ENCODE results near the gene PRC1.
A peak's percentile ranks its signal among the peaks of the same experiment; 100 is the strongest.

PRC1 gene

DNA sequence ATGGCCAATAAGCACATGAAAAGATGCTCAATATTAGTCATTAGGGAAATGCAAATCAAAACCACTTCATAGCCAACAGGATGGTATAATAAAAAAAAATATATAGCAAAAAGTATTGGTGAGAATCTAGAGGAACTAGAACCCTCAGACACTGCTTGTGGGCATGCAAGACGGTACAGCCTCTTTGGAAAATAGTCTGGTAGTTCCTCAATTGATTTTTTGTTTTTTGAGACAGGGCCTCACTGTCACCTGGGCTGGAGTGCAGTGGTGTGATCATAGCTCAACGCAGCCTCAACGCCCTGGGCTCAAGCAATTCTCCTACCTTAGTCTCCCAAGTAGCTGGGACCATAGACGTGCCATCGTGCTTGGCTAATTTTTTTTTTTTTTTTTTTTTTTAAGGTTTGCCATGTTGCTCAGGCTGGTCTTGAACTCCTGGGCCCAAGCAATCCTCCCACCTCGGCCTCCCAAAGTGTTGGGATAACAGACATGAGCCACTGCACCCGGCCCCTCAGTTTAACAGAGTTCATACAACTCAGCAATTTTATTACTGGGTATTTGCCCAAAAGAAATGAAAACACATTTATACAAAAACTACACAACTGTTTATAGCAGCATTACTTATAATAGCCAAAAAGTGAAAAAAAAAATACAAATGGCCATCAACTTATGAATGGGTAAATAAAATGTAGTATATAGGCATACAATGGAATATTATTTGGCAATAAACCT is 5.1 kb downstream of the PRC1 start:
- DNase-seq: no peak

DNA sequence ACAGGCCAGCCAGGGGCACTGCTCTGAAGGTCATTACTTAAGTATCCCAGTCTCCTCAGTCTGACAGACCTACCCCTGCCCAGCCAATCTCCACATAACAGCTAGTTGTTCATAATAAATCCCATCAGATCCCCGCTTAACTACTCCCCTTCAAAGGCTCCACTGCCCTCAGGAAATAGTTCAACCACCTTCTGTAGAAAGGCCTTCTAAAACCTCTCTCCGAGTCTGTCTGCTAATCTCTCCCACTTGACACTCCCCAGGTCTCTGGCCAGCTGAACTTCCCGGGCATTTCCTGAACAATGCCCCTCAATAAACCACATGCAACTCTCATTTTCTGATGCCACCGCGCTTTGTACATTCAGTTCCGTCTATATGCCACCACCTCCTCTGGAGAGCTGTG is 6.0 kb downstream of the PRC1 start:
- no peak for DNase-seq

DNA sequence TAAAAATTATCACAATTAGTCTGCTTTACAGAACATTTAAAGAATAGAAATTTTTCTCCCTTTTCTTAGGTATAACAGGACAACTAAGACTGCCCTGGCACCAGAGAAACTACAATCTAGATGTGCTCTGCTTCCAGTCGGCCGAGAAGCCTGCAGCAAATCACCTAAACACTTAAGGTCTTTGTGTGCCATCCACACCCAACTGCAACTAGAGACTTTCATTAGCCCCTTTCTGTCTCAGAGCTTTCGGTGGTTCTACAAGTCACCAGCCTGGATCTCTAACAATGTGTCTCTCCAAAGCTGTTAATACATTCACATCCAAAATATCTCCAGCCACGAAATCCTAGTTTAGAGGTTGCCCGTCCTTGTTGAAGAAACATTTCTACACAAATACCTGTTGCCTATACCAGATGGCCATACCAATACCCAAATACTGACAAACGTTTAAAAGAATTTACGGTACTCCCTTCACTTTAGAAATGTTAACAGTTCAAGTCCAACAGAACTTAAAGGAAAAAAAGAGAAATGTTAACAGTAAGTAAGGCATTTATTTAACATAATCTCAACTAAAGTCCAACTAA is 6.7 kb downstream of the PRC1 start:
- no peak for DNase-seq

DNA sequence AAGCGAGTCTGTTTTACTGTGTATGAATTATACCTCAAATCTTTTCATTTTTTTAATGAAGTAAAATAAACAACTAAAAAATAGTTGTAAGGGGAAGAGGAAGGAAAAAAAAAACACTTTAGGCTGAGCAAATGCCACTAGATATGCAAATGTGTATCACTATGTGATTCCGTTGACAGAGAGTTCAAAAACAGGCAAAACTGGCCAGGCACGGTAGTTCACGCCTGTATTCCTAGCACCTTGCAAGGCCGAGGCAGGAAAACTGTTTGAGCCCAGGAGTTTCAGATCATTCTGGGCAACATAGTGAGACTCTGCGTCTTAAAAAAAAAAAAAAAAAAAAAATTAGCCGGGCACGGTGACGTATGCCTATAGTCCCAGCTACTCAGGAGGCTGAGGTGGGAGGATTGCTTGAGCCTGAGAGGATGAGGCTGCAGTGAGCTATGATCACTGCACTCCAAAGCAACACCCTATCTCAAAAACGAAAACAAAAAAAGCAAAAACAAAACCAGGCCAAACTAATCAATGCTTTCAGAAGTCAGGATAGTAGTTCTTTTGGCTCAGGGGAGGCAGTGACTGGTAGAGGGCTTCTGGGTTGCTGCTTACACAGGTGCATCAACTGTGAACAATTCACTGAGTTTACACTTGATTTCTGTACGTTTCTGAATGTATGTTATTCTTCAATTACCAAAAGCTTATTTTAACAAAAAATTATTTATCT is 7.4 kb downstream of the PRC1 start:
- no peak for DNase-seq

DNA sequence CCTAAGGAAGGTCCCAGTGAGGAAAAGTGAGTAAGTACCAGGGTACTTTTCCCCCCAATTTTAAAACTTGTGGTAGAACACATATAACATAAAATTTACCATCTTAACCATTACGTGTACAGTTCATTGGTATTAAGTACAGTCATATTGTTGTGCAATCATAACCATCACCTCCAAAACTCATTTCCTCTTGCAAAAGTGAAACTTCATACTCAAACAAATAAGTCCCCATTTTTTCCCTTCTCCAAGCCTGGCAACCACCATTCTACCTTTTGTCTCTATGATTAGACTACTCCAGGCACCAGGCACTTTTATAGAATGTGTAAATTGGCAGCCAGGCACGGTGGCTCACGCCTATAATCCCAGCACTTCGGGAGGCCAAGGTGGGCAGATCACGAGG is 12.2 kb downstream of the PRC1 start:
- DNase-seq: no peak

DNA sequence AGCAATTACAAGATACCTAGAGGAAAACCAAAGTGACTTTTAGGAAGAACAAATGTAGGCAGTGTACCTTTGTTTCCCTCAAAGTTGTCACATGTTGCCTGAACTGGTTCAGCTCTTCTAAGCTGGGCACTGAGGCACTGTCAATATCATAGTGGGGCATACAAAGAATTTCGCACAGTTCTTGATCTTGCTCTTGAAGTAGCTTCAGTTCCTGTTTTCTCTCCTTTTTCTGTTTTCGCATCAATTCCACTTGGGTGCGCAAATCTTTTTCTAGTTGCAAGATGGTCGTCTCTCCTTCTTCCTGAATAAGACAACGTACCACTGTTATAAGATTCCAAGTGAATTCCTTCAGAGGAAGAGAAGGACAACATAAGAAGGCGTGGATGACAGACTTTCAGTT is 12.7 kb downstream of the PRC1 start:
- DNase-seq: no peak

DNA sequence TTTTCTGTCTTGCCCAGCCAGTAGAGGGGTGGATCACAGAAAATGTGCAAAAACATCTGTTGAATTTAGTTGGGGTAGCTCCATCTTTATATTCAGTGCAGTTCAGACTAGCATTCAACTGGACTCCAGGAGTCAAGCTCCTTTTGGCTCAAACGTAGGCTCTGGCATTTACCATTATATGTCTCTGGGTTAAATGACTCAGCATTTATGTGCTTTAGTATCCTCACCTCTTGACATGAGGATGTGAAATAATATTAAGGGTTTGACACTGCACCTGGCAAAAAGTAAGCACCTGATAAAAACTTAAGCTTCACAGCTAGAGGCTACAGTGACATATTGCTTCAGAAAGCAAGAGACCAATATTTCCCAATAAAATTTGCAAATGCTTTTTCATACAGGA is 14.8 kb downstream of the PRC1 start:
- DNase-seq: no peak

DNA sequence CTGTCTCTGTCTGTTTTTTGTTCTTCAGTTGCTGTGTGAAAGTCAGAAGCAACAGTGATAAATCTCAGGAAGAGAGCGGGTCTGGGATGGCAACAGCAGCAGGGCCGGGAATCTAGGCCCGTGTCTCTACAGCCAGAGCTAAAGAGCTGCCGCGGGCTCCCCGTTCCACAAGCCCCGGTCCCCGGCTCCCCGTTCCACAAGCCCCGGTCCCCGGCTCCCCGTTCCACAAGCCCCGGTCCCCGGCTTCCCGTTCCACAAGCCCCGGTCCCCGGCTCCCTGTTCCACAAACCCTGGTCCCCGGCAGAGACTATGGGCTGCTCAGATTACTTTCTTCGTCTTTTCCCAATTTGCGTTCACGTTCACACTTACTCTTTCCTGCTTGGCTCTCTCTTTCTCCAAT is 20.1 kb downstream of the PRC1 start:
- DNase-seq: no peak

DNA sequence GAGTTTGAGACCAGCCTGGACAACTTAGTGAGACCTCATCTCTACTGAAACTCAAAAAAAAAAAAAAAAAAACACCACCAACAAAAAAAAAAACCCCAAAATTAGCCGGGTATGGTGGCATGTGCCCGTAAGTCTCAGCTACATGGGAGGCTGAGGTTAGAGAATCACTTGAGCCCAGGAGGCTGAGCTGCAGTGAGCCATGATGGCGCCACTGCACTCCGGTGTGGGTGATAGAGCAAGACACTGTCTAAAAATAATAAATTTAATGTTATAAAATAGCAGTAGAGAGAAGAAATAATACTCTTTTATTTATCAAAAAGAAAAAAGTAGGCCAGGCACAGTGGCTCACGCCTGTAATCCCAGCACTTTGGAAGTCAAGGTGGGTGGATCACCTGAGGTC is 22.2 kb downstream of the PRC1 start:
- no peak for DNase-seq

DNA sequence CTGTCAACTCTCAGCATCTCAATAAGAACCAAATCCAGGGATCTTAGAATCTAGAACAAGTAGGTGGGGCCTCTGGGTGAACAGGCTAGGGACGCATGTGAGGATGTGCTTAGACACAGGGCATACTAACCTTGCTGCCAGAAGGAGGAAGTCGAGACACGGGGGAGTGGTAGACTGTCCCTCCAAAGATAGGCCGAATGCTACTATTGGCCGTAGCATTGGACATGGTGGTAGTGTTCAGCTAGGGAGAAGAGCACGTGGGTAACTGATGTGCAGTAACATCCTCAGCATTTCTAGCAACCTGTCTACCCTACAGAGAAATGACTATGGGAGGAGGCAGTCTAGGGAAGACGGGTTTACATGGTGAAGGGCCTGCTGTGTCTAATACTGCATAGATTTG is 24.1 kb downstream of the PRC1 start:
- no peak for DNase-seq

DNA sequence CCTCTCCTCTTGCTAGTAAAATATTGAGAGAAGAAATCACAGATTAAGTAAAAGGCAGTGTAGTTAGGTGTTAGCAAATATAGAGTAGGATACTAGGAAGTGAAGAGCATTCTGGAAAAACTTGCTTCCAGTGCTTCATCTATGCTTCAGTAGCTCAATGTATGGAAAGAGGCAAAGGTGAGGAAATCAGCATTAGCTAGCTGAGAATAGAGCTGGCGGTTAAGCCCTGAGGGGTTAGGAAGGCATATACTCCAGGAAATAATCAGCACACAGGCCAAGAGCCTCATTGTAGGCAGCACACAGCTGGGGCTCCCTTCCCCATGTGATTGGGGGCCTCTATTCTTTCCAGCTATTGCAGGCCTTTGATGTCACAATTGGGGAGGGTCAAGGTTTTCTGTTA is 25.9 kb downstream of the PRC1 start:
- DNase-seq: no peak

DNA sequence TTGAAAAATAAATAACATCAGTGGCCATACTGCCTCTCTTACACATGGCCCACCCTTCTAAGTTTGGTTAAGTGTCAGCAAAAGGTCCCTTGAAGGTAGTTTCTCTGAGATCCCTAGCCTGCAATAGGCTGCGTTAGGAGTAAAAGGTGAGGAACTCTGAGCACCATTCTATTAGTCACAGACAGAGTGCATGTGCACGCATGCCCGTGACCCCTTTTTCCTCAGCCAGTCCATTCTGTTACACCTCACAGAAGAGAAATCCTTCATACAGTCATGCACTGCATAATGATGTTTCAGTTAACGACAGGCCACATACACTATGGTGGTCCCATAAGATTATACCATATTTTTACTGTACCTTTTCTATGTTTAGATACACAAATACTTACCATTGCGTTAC is 27.1 kb downstream of the PRC1 start:
- no peak for DNase-seq

DNA sequence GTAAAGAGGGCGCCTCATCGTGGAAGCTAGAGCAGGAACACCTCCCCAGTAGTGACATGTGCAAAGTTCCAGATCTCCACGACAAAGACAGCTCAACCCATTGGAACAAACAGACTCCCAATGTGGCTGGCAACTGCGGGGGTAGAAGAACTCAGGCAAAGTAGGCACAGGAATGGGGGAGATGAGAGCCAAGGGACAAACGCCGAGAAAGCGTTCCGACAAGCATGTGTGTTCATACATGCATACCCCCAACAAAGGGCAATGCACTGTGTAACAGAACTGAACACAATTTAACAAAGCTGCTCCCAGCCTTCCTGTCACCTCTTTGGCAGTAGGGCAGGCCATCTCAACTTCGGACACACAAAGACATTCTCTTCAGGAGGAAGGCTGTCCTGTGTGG is 28.1 kb downstream of the PRC1 start:
- DNase-seq: no peak

DNA sequence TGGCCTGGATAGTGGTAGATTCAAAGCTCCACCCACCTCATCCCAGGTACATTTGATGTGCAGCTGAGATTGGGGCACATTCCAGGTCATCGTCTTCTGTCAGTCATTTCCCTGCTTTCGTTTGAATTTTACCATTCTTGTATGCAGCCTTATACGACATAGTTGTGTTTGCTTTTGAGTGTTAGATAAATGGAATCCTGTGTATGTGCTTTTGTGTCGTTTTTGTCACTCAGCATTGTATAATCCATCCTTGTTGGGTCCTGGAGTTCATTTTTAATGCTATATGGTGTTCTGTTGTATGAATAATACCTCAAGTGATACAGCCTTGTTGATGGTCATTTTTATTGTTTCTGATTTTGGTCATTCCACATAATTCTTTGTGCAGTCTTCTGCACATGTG is 32.3 kb downstream of the PRC1 start:
- DNase-seq: no peak

DNA sequence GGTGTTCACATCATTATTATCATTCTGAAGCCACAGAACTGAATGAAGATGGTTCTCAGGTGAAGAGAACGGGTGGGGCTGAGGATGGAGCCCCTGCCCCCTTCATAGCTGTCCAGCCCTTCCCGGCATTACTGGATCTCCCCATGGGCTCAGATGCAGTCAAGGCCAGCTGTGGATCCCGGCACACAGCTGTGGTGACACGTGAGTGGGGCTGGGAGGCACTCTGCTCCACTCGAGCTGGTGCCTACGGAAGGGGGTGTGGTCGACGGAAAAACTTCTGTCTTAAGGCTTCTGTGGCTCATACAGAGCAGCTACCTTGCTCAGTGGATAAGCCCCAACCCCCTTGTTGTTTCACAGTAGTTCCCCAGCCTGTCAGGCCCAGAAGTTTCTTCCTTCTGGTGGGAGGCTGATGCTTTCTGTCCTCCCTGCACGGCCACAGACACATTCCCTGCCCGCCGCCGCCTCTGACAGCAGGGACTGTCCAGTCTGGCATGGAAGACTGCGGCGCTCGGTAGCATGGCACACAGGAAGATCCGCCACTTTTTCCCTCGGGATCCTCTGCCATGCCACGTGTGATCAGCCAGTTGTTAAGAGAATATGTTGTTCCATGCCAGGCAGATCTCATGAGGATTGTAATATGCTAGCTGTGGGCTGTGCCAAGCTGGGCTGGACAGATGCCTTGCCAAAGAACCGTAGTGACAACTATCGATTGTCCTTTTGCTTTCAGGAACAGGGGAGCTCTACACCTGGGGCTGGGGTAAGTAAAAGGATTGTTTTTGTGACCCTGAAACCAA is 33.8 kb downstream of the PRC1 start:
- no peak for DNase-seq

DNA sequence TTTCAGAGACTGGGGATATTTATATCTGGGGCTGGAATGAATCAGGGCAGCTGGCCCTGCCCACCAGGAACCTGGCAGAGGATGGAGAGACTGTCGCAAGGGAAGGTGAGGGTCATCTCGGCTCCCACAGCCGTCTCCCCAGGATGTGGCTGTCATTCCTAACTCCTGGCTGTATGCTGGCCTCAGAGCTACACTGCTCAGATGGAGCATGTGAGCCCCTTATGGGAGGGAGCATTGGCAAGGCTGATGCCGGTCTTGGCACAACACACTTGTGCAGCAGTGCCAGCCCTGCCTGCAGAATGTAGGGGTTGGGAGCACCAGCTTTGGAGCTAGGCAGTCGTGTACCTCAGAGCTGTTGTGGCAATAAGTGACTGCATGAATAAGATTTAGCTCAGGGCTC is 34.4 kb downstream of the PRC1 start:
- DNase-seq: no peak

DNA sequence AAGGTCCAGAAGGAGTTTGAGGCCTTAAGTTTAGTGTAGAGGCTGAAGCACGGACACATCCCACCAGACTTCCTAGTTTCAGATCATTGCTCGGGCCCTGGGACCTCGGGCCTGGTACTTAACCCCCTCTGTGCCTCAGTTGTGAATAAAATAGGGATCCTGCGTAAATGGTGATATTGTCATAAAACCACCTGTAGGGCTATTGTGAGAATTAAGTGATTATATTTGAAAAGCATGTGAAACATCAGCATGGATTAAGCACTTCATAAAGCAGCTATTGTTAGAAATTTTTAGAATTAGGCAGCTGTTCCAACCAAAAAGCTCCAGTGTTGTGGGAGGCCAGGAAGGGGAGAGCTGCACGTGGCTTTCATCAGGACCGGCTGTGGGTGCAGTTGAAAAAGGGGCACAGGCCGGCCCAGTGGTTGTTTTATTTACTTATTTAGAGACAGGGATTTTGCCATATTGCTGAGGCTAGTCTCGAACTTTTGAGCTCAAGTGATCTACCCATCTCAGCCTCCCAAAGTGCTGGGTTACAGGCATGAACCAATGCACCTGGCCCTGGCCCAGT is 35.2 kb downstream of the PRC1 start:
- no peak for DNase-seq

DNA sequence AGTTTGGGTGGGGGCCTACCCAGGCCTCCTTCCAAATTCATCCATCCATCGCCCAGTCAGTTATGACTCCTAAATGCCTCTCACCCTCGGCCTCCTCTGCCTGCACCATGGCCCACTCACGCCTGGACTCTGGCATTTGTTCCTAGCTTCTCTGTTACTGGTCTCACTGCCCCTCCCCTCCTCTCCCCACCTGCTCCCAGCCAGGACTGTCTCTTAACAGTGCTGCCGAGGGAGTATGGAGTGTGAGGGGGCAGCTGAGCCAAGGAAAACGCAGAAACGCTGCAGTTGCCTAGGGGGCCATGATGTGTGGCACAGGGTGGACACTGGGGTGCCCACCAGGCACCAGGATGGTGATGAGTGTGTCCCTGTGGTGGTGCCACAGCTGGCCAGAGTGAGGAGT is 36.5 kb downstream of the PRC1 start:
- no peak for DNase-seq

DNA sequence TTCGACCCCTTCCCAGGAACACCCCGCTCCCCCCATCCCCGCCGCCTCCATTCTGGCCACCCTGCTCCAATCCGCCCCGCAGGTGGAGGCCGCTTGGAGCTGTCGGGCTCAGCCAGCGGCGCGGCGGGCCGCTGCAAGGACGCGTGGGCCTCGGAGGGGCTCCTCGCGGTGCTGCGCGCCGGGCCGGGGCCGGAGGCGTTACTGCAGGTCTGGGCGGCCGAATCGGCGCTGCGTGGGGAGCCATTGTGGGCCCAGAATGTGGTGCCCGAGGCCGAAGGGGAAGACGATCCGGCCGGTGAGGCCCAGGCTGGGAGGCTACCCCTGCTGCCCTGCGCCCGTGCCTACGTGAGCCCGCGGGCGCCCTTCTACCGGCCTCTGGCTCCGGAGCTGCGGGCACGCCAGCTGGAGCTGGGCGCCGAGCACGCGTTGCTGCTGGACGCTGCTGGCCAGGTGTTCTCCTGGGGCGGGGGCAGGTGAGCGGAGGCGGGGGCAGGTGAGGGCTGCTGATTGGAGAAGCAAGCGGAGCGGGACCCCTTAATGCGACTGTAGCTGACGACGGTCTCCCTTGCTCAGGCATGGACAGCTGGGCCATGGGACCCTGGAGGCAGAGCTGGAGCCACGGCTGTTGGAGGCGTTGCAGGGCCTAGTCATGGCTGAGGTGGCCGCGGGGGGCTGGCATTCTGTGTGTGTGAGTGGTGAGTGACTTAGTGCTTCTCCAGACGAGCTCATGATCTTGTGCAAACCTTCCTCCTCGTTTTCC is 37.1 kb downstream of the PRC1 start:
- no peak for DNase-seq

DNA sequence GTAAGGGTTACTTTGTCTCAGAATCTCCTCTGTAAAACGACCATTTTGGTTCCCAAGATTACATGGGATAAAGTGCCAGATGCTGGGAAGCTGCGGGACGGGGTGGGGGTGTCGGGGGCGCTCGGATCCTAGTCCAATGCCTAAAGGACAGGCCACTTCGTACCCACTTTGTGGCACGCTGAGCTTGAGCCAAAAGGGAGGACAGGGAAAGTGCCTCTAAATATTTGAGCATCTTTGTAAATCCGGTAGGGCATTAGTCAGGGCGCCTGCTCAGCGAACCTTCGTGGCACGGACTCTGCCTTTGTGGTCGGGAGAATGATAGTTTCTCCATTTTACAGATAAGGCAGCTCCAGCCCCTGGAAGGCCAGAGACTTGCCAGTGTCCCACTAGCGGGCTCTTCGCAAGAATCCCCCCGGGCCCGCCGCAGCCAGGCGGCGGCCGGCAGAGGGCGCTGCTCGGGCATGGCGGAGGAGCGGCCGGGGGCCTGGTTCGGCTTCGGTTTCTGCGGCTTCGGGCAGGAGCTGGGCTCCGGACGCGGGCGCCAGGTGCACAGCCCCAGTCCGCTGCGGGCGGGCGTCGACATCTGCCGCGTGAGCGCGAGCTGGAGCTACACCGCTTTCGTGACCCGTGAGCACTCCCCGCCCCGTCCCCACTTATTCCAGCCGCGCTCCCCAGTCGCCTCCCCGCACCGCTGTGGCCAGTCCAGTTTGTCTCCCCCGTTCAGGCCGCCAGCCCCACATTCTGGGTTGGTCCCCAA is 37.9 kb downstream of the PRC1 start:
- peak; percentile 21 for DNase-seq

DNA sequence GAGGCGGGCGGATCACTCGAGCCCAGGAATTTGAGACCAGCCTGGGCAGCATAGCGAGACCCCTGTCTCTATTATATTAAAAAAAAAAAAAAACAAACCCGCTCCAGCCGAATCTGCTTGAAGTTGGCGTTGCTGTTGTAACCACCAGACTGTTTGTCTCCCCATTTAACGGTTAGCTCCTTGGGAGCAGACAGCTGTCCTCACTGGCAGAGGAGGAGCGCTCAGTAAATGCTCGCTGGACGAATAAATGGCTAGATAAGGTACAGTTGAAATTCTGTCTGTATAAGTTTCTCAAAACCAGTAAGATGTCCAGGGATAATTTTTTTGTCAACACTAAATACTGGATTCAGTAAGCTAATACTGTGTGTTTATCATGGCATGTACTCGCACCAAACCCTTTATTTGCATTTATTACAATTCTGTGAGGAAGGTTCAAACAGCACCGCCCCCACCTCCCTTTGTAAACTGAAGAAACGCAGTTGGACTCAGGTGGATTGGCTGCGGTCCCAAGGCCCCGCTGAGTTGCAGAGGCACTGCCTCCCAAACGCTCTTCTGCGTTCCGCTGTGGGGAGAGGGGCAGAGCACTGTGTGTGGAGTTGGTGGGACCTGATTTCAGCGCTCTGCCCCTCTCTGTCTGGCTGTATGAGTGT is 38.6 kb downstream of the PRC1 start:
- DNase-seq: peak; percentile 29

All from NCI-H2171 (cell line).